ENCODE data around the gene ADK. TPM values are rescaled to one million over a fixed set of nuclear protein-coding genes. Genes with fewer than 3 reads are reported as not detected.

ADK gene
- total RNA-seq, 4 donors from 2014 or later: 15.3 to 23.3 (median 20.8) TPM

- ATAC-seq: no peak
Observed at GRCh38 chr10:74652664-74653063, 501.6 kb downstream of the ADK start.

GRCh38 chr10:74658511-74658910 is 507.5 kb downstream of the ADK start:
- H3K27ac ChIP-seq: no peak overlapping the region
- no peaks in the 10 kb centered on the region for H3K36me3 ChIP-seq
- H3K9me3 ChIP-seq: no peaks in the 10 kb centered on the region
- H3K4me3 ChIP-seq: no peak overlapping the region
- H3K4me1 ChIP-seq: no peaks in the 10 kb centered on the region
- WGBS, 2 donors (ENCODE audit: low coverage in 1 of 2): 82 to 87% methylated on average over 4 to 5 of the region's 5 CpGs
- no peaks in the 10 kb centered on the region for H3K27me3 ChIP-seq
- no peak for ATAC-seq
- TF ChIP-seq, protein P1, sequence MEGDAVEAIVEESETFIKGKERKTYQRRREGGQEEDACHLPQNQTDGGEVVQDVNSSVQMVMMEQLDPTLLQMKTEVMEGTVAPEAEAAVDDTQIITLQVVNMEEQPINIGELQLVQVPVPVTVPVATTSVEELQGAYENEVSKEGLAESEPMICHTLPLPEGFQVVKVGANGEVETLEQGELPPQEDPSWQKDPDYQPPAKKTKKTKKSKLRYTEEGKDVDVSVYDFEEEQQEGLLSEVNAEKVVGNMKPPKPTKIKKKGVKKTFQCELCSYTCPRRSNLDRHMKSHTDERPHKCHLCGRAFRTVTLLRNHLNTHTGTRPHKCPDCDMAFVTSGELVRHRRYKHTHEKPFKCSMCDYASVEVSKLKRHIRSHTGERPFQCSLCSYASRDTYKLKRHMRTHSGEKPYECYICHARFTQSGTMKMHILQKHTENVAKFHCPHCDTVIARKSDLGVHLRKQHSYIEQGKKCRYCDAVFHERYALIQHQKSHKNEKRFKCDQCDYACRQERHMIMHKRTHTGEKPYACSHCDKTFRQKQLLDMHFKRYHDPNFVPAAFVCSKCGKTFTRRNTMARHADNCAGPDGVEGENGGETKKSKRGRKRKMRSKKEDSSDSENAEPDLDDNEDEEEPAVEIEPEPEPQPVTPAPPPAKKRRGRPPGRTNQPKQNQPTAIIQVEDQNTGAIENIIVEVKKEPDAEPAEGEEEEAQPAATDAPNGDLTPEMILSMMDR (IDR thresholded peaks at IDR 0.05): no peak
- TF ChIP-seq POLR2AphosphoS5 (IDR thresholded peaks at IDR 0.05) (no peak), POLR2A (IDR thresholded peaks at IDR 0.05) (no peak), EP300 (IDR thresholded peaks at IDR 0.05) (no peak)

More at GRCh38 chr10:74652664-74653063, 501.6 kb downstream of the ADK start:
- no peak overlapping the region for H3K27ac ChIP-seq
- WGBS, 2 donors (ENCODE audit: low coverage in 1 of 2): 94% methylated on average over 3 to 7 of the region's 7 CpGs
- H3K27me3 ChIP-seq: no peaks in the 10 kb centered on the region
- no peaks in the 10 kb centered on the region for H3K36me3 ChIP-seq
- no peaks in the 10 kb centered on the region for H3K4me1 ChIP-seq
- TF ChIP-seq POLR2A (IDR thresholded peaks at IDR 0.05): no peak
- TF ChIP-seq, protein P1 (IDR thresholded peaks at IDR 0.05): no peak
- TF ChIP-seq EP300 (IDR thresholded peaks at IDR 0.05): no peak
- TF ChIP-seq POLR2AphosphoS5 (IDR thresholded peaks at IDR 0.05): no peak
- no peaks in the 10 kb centered on the region for H3K9me3 ChIP-seq
- no peak overlapping the region for H3K4me3 ChIP-seq

- no peak for ATAC-seq
- H3K9me3 ChIP-seq: no peaks in the 10 kb centered on the region
- TF ChIP-seq, protein P1 (IDR thresholded peaks at IDR 0.05): no peak
- no peak overlapping the region for H3K27ac ChIP-seq
- no peak overlapping the region for H3K4me3 ChIP-seq
- no peaks in the 10 kb centered on the region for H3K36me3 ChIP-seq
- no CpG with 5 or more reads among the region's 3 CpGs for WGBS, 2 donors (ENCODE audit: low coverage in 1 of 2)
- H3K4me1 ChIP-seq: no peaks in the 10 kb centered on the region
- no peaks in the 10 kb centered on the region for H3K27me3 ChIP-seq
Observed at GRCh38 chr10:74662635-74663034, 511.6 kb downstream of the ADK start.

DNA sequence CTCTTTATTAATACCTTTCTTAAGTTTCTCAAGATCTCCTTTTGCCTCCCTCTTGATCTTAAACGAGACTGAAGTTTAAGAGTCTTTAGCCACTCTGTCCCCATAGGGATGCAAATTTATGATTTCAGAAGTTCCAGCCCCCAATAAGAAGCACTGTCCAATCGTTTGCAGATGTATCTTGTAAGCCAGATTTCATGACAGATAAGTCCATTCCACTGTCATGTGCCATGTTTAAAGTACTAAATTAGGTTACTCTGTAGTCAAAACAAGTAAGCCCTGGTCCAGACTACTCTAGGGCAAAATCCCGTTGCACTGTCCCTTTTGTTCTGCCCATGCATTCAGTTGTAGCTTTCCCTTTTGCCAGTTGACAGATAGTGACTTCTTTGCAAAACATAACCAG is 518.2 kb downstream of the ADK start:
- H3K27me3 ChIP-seq: no peaks in the 10 kb centered on the region
- ATAC-seq: no peak
- H3K27ac ChIP-seq: no peak overlapping the region
- peaks cover 0 to 17% of the 10 kb centered on the region in 2 donors for H3K36me3 ChIP-seq
- no peaks in the 10 kb centered on the region for H3K4me1 ChIP-seq
- no peaks in the 10 kb centered on the region for H3K9me3 ChIP-seq
- H3K4me3 ChIP-seq: no peak overlapping the region
- TF ChIP-seq, protein P1 (IDR thresholded peaks at IDR 0.05): no peak
- TF ChIP-seq POLR2A (IDR thresholded peaks at IDR 0.05): no peak
- WGBS, 2 donors (ENCODE audit: low coverage in 1 of 2): 66 to 67% methylated on average over 3 of the region's 3 CpGs

DNA sequence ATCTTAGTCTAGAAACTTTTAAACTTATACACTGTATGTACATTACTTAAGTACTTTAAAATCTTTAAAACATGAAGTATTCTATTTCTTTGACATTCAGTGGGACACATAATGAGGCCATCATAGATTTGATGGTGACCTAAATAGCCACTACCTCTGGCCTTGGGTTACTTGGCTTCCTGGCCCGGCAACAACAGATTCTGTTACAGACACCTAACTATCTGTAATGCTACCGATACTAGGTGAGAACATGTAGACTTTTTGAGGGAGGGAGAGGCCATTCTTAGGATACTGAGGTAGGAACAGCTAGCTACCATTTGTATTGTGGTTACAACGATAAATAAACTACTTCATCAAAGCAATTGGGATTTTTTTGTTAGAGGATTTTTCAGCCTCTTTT is 520.7 kb downstream of the ADK start:
- ATAC-seq: no peak
- Histone ChIP-seq H3K4me3 (no peak overlapping the region), H3K4me1 (no peaks in the 10 kb centered on the region), H3K27me3 (no peaks in the 10 kb centered on the region), H3K36me3 (peaks cover 0 to 22% of the 10 kb centered on the region in 2 donors), H3K9me3 (no peaks in the 10 kb centered on the region), H3K27ac (no peak overlapping the region)
- TF ChIP-seq, protein P1 (IDR thresholded peaks at IDR 0.05): no peak
- no peak for TF ChIP-seq POLR2A (IDR thresholded peaks at IDR 0.05)
- TF ChIP-seq POLR2AphosphoS5 (IDR thresholded peaks at IDR 0.05): no peak
- TF ChIP-seq EP300 (IDR thresholded peaks at IDR 0.05): no peak
- 76 to 91% methylated on average over 3 of the region's 3 CpGs for WGBS, 2 donors (ENCODE audit: low coverage in 1 of 2)

Measured in gastroesophageal sphincter (tissue), 4 donors.